Keratinocyte (primary cell): ENCODE results near the gene SH2D2A. TPM values are rescaled to one million over a fixed set of nuclear protein-coding genes. Genes with fewer than 3 reads are reported as not detected.

Experiments
- DNase-seq: peaks from one replicate; pipeline ENCODE4 v3.0.0-alpha.2; 2011; ENCODE audit warnings: low read depth, missing footprints, low spot score
- FAIRE-seq: peaks from 2 replicates; lab custom pipeline; 2011; peaks lifted over from hg19 to GRCh38; lab: Jason Lieb, UNC
- H2AFZ ChIP-seq: 2 replicates; pipeline ENCODE4 v1.6.0; 2012; ENCODE audit warnings: low read length, control low read depth, inconsistent platforms; ENCODE audit not compliant: control insufficient read depth
- H3K27ac ChIP-seq: 2 replicates; pipeline ENCODE4 v1.5.1; 2011; ENCODE audit warnings: low read length; ENCODE audit not compliant: control insufficient read depth, insufficient read depth
- H3K27me3 ChIP-seq: 3 replicates; pipeline ENCODE4 v1.6.0; 2011; ENCODE audit warnings: low read length; ENCODE audit not compliant: control insufficient read depth, insufficient read depth; ENCODE audit errors: extremely low read depth
- H3K36me3 ChIP-seq, 2 experiments: 2 replicates in 1 of 2; 3 replicates in 1 of 2; pipeline ENCODE4 v1.5.1; 2011; ENCODE audit warnings: low read length in 2 of 2, mild to moderate bottlenecking in 1 of 2; ENCODE audit not compliant: control insufficient read depth in 2 of 2, insufficient read depth in 2 of 2; ENCODE audit errors: extremely low read depth in 1 of 2
- H3K4me1 ChIP-seq: 3 replicates; pipeline ENCODE4 v1.5.1; 2011; ENCODE audit warnings: low read length; ENCODE audit not compliant: control insufficient read depth, insufficient read depth; ENCODE audit errors: extremely low read depth
- H3K4me2 ChIP-seq: 3 replicates; pipeline ENCODE4 v1.6.0; 2011; ENCODE audit warnings: low read depth, low read length; ENCODE audit not compliant: control insufficient read depth, insufficient read depth; ENCODE audit errors: extremely low read depth
- H3K4me3 ChIP-seq, 3 experiments: fragments of 200-600 bp in 1 of 3; sonication (generic) in 1 of 3; 2 replicates in 2 of 3; 3 replicates in 1 of 3; pipeline ENCODE4 v1.5.1; 2011 to 2016; ENCODE audit warnings: low read length in 3 of 3, mild to moderate bottlenecking in 3 of 3, control low read depth in 2 of 3, inconsistent platforms in 1 of 3, low read depth in 1 of 3, mixed read lengths in 1 of 3, mixed run types in 1 of 3, moderate library complexity in 1 of 3; ENCODE audit not compliant: control insufficient read depth in 2 of 3, insufficient read depth in 2 of 3; ENCODE audit errors: extremely low read depth in 1 of 3
- H3K79me2 ChIP-seq: 2 replicates; pipeline ENCODE4 v1.6.0; 2012; ENCODE audit warnings: low read length; ENCODE audit not compliant: control insufficient read depth, insufficient read depth
- H3K9ac ChIP-seq: 3 replicates; pipeline ENCODE4 v1.6.0; 2011; ENCODE audit warnings: low read length; ENCODE audit not compliant: control insufficient read depth, insufficient read depth; ENCODE audit errors: extremely low read depth
- H3K9me1 ChIP-seq: 3 replicates; pipeline ENCODE4 v1.6.0; 2011; ENCODE audit warnings: low read length; ENCODE audit not compliant: control insufficient read depth, insufficient read depth; ENCODE audit errors: extremely low read depth
- H3K9me3 ChIP-seq: 2 replicates; pipeline ENCODE4 v1.5.1; 2012; ENCODE audit warnings: low read depth, low read length; ENCODE audit not compliant: control insufficient read depth
- H4K20me1 ChIP-seq: 3 replicates; pipeline ENCODE4 v1.6.0; 2011; ENCODE audit warnings: low read length; ENCODE audit not compliant: control insufficient read depth, insufficient read depth; ENCODE audit errors: extremely low read depth
- EZH2 ChIP-seq: IDR thresholded peaks from one replicate; pipeline ENCODE4 v1.6.1; 2012; ENCODE audit warnings: inconsistent platforms, mild to moderate bottlenecking, low read length, moderate library complexity
- dilution Hi-C: fragments of 300-500 bp; cut with MboI; formaldehyde crosslinking; loops from one replicate; pipeline ENCODE4 v1.7.0; 2020; ENCODE audit warnings: low sequenced_read_pairs; ENCODE audit not compliant: extremely low pct_ligation_motif_present
- polyA plus RNA-seq, 5 experiments: library from polyadenylated mRNA; depleted of rRNA in 3 of 5; stranded (reverse) in 3 of 5; stranded (forward) in 1 of 5; unstranded in 1 of 5; fragments of >200 nt; gene quantifications; 1 replicate in 1 of 5; 2 replicates in 3 of 5; 3 replicates in 1 of 5; pipeline versions ENCODE4 v1.2.1 to v1.2.3, GENCODE V29; 2011 to 2012; ENCODE audit warnings: missing spikeins in 2 of 5, low read depth in 1 of 5, low replicate concordance in 1 of 5
- TF ChIP-seq, protein P1 (sequence below), 3 experiments: IDR thresholded peaks in 1 of 3; conservative IDR thresholded peaks in 1 of 3; optimal IDR thresholded peaks in 1 of 3; 2 replicates in 2 of 3; 3 replicates in 1 of 3; pipeline versions ENCODE3 to v1.5.1; 2011; ENCODE audit warnings: low read length in 3 of 3, mild to moderate bottlenecking in 3 of 3, moderate library complexity in 2 of 3, control low read depth in 1 of 3, inconsistent platforms in 1 of 3; ENCODE audit not compliant: insufficient read depth in 2 of 3; ENCODE audit errors: extremely low read depth in 1 of 3

SH2D2A gene
- polyA plus RNA-seq, 1 donor (not counting 4 experiments of a cell fraction or from before 2014, with no cell fraction given) = 2.5 TPM

GRCh38 chr1:156862584-156862983 is 45.9 kb upstream of the SH2D2A start:
- Histone ChIP-seq H3K79me2 (no peaks in the 10 kb centered on the region), H3K27me3 (peaks cover 64% of the 10 kb centered on the region), H3K4me2 (no peak overlapping the region), H3K36me3 (no peaks in the 10 kb centered on the region), H2AFZ (no peak overlapping the region), H3K9me1 (no peaks in the 10 kb centered on the region), H3K4me3 (no peak overlapping the region), H3K9me3 (no peaks in the 10 kb centered on the region), H3K9ac (no peak overlapping the region), H3K4me1 (peaks cover 12% of the 10 kb centered on the region), H3K27ac (no peak overlapping the region), H4K20me1 (peaks cover 4% of the 10 kb centered on the region)
- FAIRE-seq = no peak
- no peak for TF ChIP-seq EZH2
- TF ChIP-seq, protein P1, sequence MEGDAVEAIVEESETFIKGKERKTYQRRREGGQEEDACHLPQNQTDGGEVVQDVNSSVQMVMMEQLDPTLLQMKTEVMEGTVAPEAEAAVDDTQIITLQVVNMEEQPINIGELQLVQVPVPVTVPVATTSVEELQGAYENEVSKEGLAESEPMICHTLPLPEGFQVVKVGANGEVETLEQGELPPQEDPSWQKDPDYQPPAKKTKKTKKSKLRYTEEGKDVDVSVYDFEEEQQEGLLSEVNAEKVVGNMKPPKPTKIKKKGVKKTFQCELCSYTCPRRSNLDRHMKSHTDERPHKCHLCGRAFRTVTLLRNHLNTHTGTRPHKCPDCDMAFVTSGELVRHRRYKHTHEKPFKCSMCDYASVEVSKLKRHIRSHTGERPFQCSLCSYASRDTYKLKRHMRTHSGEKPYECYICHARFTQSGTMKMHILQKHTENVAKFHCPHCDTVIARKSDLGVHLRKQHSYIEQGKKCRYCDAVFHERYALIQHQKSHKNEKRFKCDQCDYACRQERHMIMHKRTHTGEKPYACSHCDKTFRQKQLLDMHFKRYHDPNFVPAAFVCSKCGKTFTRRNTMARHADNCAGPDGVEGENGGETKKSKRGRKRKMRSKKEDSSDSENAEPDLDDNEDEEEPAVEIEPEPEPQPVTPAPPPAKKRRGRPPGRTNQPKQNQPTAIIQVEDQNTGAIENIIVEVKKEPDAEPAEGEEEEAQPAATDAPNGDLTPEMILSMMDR (optimal IDR thresholded peaks at IDR 0.05 in 1 of 3, IDR thresholded peaks at IDR 0.05 in 1 of 3, conservative IDR thresholded peaks at IDR 0.05 in 1 of 3; ENCODE audit: extremely low read depth in 1 of 3, insufficient read depth in 2 of 3, low read length in 3 of 3) = no peak
- DNase-seq = no peak
- dilution Hi-C loops = no loop called here

DNA sequence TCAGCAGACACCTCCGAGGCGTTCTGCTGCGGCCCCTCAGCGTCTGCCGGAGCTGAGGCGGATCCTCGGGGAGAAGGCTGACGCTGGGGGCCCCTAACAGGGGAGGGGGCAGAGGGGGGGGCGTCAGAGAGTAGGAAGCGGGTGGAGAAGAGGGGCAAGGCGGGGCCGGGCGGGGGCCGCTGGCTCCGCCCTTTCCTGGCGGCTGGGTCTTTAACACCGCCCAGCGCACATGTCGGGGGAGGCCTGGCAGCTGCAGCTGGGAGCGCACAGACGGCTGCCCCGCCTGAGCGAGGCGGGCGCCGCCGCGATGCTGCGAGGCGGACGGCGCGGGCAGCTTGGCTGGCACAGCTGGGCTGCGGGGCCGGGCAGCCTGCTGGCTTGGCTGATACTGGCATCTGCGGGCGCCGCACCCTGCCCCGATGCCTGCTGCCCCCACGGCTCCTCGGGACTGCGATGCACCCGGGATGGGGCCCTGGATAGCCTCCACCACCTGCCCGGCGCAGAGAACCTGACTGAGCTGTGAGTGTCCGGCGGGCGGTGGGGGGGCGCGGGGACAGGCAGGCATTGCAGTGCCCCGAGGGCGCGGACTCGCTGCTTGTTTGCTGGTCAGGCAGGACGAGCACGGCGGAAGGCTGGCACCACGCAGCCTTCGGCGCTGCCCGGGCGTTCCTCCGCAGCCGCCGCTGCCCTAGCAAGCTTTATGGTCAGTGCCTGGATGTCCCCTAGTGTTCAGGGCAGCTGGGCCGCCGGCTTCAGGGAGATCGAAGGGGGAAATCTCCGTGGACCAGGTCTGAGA is 44.2 kb upstream of the SH2D2A start, which contains the start of gene NTRK1:
Gene NTRK1 (plus strand): TSS at position 238 of the 796 bp plus-strand sequence. CDS start 70 bp downstream, at position 308.
- dilution Hi-C loops = no loop called here
- DNase-seq (no peak), FAIRE-seq (no peak)
- H4K20me1 ChIP-seq = peaks cover 4% of the 10 kb centered on the region
- peak within 1 kb of the TSS; percentile 4 to 35 (median 24) for H3K4me3 ChIP-seq
- no peak within 1 kb of the TSS for H3K27ac ChIP-seq
- no peaks in the 10 kb centered on the region for H3K9me1 ChIP-seq
- peak within 1 kb of the TSS; percentile 8 for H2AFZ ChIP-seq
- no peaks in the 10 kb centered on the region for H3K9me3 ChIP-seq
- TF ChIP-seq, protein P1 (optimal IDR thresholded peaks at IDR 0.05 in 1 of 3, IDR thresholded peaks at IDR 0.05 in 1 of 3, conservative IDR thresholded peaks at IDR 0.05 in 1 of 3; ENCODE audit: extremely low read depth in 1 of 3, insufficient read depth in 2 of 3, low read length in 3 of 3) = no peak
- peak; percentile 72 for TF ChIP-seq EZH2
- H3K4me1 ChIP-seq = peaks cover 12% of the 10 kb centered on the region
- H3K4me2 ChIP-seq = peak within 1 kb of the TSS; percentile 65
- H3K36me3 ChIP-seq = no peaks in the 10 kb centered on the region
- no peaks in the 10 kb centered on the region for H3K79me2 ChIP-seq
- peaks cover 77% of the 10 kb centered on the region for H3K27me3 ChIP-seq
- peak within 1 kb of the TSS; percentile 6 for H3K9ac ChIP-seq
